Measurements from ENCODE around the gene CALML3. TPM values are rescaled to one million over a fixed set of nuclear protein-coding genes. Genes with fewer than 3 reads are reported as not detected.

The CALML3 gene
- total and polyA plus RNA-seq, 2 donors (not counting 1 experiment from before 2014, with no cell fraction given) = not detected

- Mint-ChIP-seq H3K4me1 (no peaks in the 10 kb centered on the region), H3K27me3 (peaks cover 9% of the 10 kb centered on the region), H3K27ac (no peak overlapping the region), H3K9me3 (ENCODE audit: insufficient read depth) (no peaks in the 10 kb centered on the region), H3K4me3 (no peak overlapping the region)
- no peak overlapping the region for H3K27ac ChIP-seq (ENCODE audit: low read length in 2 of 2)
- no peak overlapping the region for H2AFZ ChIP-seq (ENCODE audit: insufficient read depth, low read depth, low read length, poor library complexity, severe bottlenecking)
- H3K4me2 ChIP-seq (replicated peaks; ENCODE audit: low read depth, low read length, poor library complexity, severe bottlenecking) = no peak overlapping the region
- no peaks in the 10 kb centered on the region for H3K79me2 ChIP-seq (ENCODE audit: control insufficient read depth, insufficient read depth, low read length)
- H3K27me3 ChIP-seq (replicated peaks in 1 of 4; ENCODE audit: control extremely low read depth in 1 of 4, control insufficient read depth in 3 of 4, insufficient read depth in 4 of 4, low read length in 3 of 4) = peaks cover 0 to 7% (median 0%) of the 10 kb centered on the region in 4 experiments
- TF ChIP-seq EZH2 (IDR thresholded peaks at IDR 0.05; ENCODE audit: borderline replicate concordance, insufficient read depth, low read depth, low read length, poor library complexity, severe bottlenecking) (no peak), CTCF (IDR thresholded peaks at IDR 0.05) (no peak)
- no peaks in the 10 kb centered on the region for H3K9me3 ChIP-seq (ENCODE audit: control extremely low read depth in 1 of 3, control insufficient read depth in 2 of 3, insufficient read depth in 1 of 3, low read length in 2 of 3)
- H3K4me3 ChIP-seq (ENCODE audit: control extremely low read depth in 1 of 5, extremely low read depth in 1 of 5, insufficient read depth in 1 of 5, low read depth in 2 of 5, low read length in 4 of 5) = no peak overlapping the region
- H3K4me1 ChIP-seq (ENCODE audit: control insufficient read depth in 2 of 2, insufficient read depth in 2 of 2, low read length in 2 of 2) = no peaks in the 10 kb centered on the region
- POLR2A ChIA-PET = no interaction called here
- DNase-seq = no peak
- CTCF ChIA-PET = no interaction called here
- 93% methylated on average over 14 of the region's 14 CpGs for WGBS (ENCODE audit: insufficient coverage)
- no peaks in the 10 kb centered on the region for H3K36me3 ChIP-seq (replicated peaks in 1 of 2; ENCODE audit: control extremely low read depth in 1 of 2, control insufficient read depth in 1 of 2, extremely low read depth in 1 of 2, insufficient read depth in 2 of 2, low read length in 1 of 2)
- intact Hi-C loops (cut with micrococcal nuclease) = no loop called here
- H3K9ac ChIP-seq (ENCODE audit: low read length) = no peak overlapping the region
- no peaks in the 10 kb centered on the region for H4K20me1 ChIP-seq (ENCODE audit: control insufficient read depth, insufficient read depth, low read length, poor library complexity, severe bottlenecking)
- no peak for ATAC-seq (ENCODE audit: low read depth)
These were observed 17.1 kb upstream of the CALML3 start for GRCh38 chr10:5507649-5508131.

- TF ChIP-seq CTCF (IDR thresholded peaks at IDR 0.05) = no peak
- no peak for TF ChIP-seq EZH2 (IDR thresholded peaks at IDR 0.05; ENCODE audit: borderline replicate concordance, insufficient read depth, low read depth, low read length, poor library complexity, severe bottlenecking)
- CTCF ChIA-PET = no interaction called here
- POLR2A ChIA-PET = no interaction called here
These were observed 16.6 kb upstream of the CALML3 start for GRCh38 chr10:5508161-5508604.

More at GRCh38 chr10:5508161-5508604, 16.6 kb upstream of the CALML3 start:
- no peak overlapping the region for H3K4me3 ChIP-seq (ENCODE audit: control extremely low read depth in 1 of 5, extremely low read depth in 1 of 5, insufficient read depth in 1 of 5, low read depth in 2 of 5, low read length in 4 of 5)
- intact Hi-C loops (cut with micrococcal nuclease) = no loop called here
- no peaks in the 10 kb centered on the region for H4K20me1 ChIP-seq (ENCODE audit: control insufficient read depth, insufficient read depth, low read length, poor library complexity, severe bottlenecking)
- no peak overlapping the region for H3K9ac ChIP-seq (ENCODE audit: low read length)
- no peak overlapping the region for H3K27ac ChIP-seq (ENCODE audit: low read length in 2 of 2)
- no peaks in the 10 kb centered on the region for H3K36me3 ChIP-seq (replicated peaks in 1 of 2; ENCODE audit: control extremely low read depth in 1 of 2, control insufficient read depth in 1 of 2, extremely low read depth in 1 of 2, insufficient read depth in 2 of 2, low read length in 1 of 2)
- peaks cover 0 to 7% (median 0%) of the 10 kb centered on the region in 4 experiments for H3K27me3 ChIP-seq (replicated peaks in 1 of 4; ENCODE audit: control extremely low read depth in 1 of 4, control insufficient read depth in 3 of 4, insufficient read depth in 4 of 4, low read length in 3 of 4)
- Mint-ChIP-seq H3K27ac (no peak overlapping the region), H3K4me3 (no peak overlapping the region), H3K27me3 (peaks cover 7% of the 10 kb centered on the region), H3K9me3 (ENCODE audit: insufficient read depth) (no peaks in the 10 kb centered on the region), H3K4me1 (no peaks in the 10 kb centered on the region)
- H3K4me1 ChIP-seq (ENCODE audit: control insufficient read depth in 2 of 2, insufficient read depth in 2 of 2, low read length in 2 of 2) = no peaks in the 10 kb centered on the region
- no peak for ATAC-seq (ENCODE audit: low read depth)
- no peaks in the 10 kb centered on the region for H3K79me2 ChIP-seq (ENCODE audit: control insufficient read depth, insufficient read depth, low read length)
- DNase-seq = no peak
- H3K4me2 ChIP-seq (replicated peaks; ENCODE audit: low read depth, low read length, poor library complexity, severe bottlenecking) = no peak overlapping the region
- H3K9me3 ChIP-seq (ENCODE audit: control extremely low read depth in 1 of 3, control insufficient read depth in 2 of 3, insufficient read depth in 1 of 3, low read length in 2 of 3) = no peaks in the 10 kb centered on the region
- H2AFZ ChIP-seq (ENCODE audit: insufficient read depth, low read depth, low read length, poor library complexity, severe bottlenecking) = no peak overlapping the region
- WGBS (ENCODE audit: insufficient coverage) = 93% methylated on average over 17 of the region's 18 CpGs

Measured in B cell (primary cell).